IPS-20b (cell line): Measurements from ENCODE around the gene MAP2K2.

Source experiments
- H3K27ac ChIP-seq: one replicate; pipeline ENCODE4 v1.5.1; 2013; ENCODE audit warnings: low read length
- H3K27me3 ChIP-seq: 2 replicates; pipeline ENCODE4 v1.6.1; 2013; ENCODE audit warnings: mild to moderate bottlenecking, low read length, inconsistent platforms; ENCODE audit not compliant: insufficient read depth
- H3K36me3 ChIP-seq: 2 replicates; pipeline ENCODE4 v1.6.1; 2013; ENCODE audit warnings: low read depth, mild to moderate bottlenecking, inconsistent platforms, low read length, moderate library complexity; ENCODE audit not compliant: insufficient read depth
- H3K4me1 ChIP-seq: 2 replicates; pipeline ENCODE4 v1.6.1; 2013; ENCODE audit warnings: mild to moderate bottlenecking, control low read depth, inconsistent platforms, low read length, moderate library complexity; ENCODE audit not compliant: insufficient read depth
- H3K4me3 ChIP-seq: 2 replicates; pipeline ENCODE4 v1.5.1; 2013; ENCODE audit warnings: mild to moderate bottlenecking, low read length, inconsistent platforms
- H3K9ac ChIP-seq: 2 replicates; pipeline ENCODE4 v1.6.1; 2013; ENCODE audit warnings: low read depth, mild to moderate bottlenecking, inconsistent platforms, low read length, moderate library complexity
- H3K9me3 ChIP-seq: 2 replicates; pipeline ENCODE4 v1.6.1; 2013; ENCODE audit warnings: mild to moderate bottlenecking, low read depth, low read length, inconsistent platforms; ENCODE audit not compliant: insufficient read depth

The MAP2K2 gene

GRCh38 chr19:4095488-4095844 is 28.5 kb downstream of the MAP2K2 start:
- H3K36me3 ChIP-seq: peaks cover 70% of the 10 kb centered on the region
- H3K4me3 ChIP-seq: no peak overlapping the region
- no peak overlapping the region for H3K27ac ChIP-seq
- no peaks in the 10 kb centered on the region for H3K27me3 ChIP-seq
- no peaks in the 10 kb centered on the region for H3K9me3 ChIP-seq
- no peak overlapping the region for H3K9ac ChIP-seq
- H3K4me1 ChIP-seq: no peaks in the 10 kb centered on the region

GRCh38 chr19:4094761-4095487 is 29.0 kb downstream of the MAP2K2 start:
- Histone ChIP-seq H3K27me3 (no peaks in the 10 kb centered on the region), H3K9me3 (no peaks in the 10 kb centered on the region), H3K9ac (no peak overlapping the region), H3K36me3 (peaks cover 70% of the 10 kb centered on the region), H3K4me3 (no peak overlapping the region), H3K27ac (no peak overlapping the region), H3K4me1 (no peaks in the 10 kb centered on the region)

- Histone ChIP-seq H3K4me3 (no peak overlapping the region), H3K27ac (no peak overlapping the region), H3K36me3 (peaks cover 71% of the 10 kb centered on the region), H3K27me3 (no peaks in the 10 kb centered on the region), H3K9ac (no peak overlapping the region), H3K9me3 (no peaks in the 10 kb centered on the region), H3K4me1 (no peaks in the 10 kb centered on the region)
Measured at GRCh38 chr19:4094291-4094690, 29.6 kb downstream of the MAP2K2 start.

- H3K27ac ChIP-seq: no peak overlapping the region
- no peak overlapping the region for H3K4me3 ChIP-seq
- H3K4me1 ChIP-seq: no peaks in the 10 kb centered on the region
- H3K36me3 ChIP-seq: peaks cover 71% of the 10 kb centered on the region
- H3K27me3 ChIP-seq: no peaks in the 10 kb centered on the region
- no peak overlapping the region for H3K9ac ChIP-seq
- H3K9me3 ChIP-seq: no peaks in the 10 kb centered on the region
Measured at GRCh38 chr19:4093643-4094175, 30.2 kb downstream of the MAP2K2 start.

GRCh38 chr19:4090356-4091220 is 33.3 kb downstream of the MAP2K2 start:
- Histone ChIP-seq H3K4me1 (no peaks in the 10 kb centered on the region), H3K9me3 (no peaks in the 10 kb centered on the region), H3K4me3 (no peak overlapping the region), H3K9ac (no peak overlapping the region), H3K27ac (no peak overlapping the region), H3K27me3 (no peaks in the 10 kb centered on the region), H3K36me3 (peaks cover 47% of the 10 kb centered on the region)

DNA sequence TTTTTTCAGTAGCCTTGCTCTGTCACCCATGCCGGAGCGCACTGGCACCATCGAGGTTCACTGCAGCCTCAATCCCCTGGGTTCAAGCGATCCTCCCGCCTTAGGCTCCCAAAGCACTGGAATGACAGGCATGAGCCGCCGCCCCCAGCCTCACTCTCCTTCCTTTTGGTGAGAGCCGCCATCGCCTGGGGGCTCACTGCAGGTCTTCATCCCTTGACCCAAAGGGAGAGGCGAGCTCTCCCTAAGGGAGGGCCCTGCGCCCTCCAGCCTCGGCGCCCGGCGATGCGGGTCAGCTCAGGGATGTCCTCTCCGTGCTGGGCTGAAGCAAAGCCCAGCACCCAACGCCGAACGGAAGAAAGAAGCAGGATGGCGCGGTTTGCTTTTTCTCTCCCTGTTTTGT is 34.0 kb downstream of the MAP2K2 start:
- Histone ChIP-seq H3K4me1 (no peaks in the 10 kb centered on the region), H3K36me3 (peaks cover 41% of the 10 kb centered on the region), H3K27me3 (no peaks in the 10 kb centered on the region), H3K9ac (no peak overlapping the region), H3K27ac (no peak overlapping the region), H3K9me3 (no peaks in the 10 kb centered on the region), H3K4me3 (no peak overlapping the region)

DNA sequence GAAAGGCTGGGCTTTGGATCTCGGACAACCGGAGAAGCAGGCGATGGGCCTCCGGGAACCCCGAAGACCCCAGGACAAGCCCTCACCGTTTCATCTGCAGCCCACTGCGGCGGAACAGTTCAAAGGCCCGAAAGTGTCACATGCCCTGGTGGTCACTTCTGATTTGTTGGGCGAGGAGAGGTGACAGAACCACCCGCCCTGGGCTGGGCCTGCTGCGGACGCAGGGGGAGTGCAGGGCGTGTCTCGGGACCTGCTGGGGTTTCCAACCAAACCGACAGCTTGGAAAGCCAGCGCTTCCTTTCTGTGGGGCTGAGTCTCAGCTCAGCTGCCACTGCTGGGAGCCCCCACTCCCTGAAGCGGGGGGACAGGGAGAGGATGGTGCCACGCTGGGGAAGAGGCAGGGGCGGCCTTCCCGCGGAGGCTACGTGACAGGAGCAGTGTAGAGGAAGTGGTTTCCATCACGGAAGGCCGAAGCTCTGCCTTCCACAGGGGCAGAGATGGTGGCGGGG is 34.5 kb downstream of the MAP2K2 start:
- H3K27ac ChIP-seq: no peak overlapping the region
- no peaks in the 10 kb centered on the region for H3K9me3 ChIP-seq
- peaks cover 39% of the 10 kb centered on the region for H3K36me3 ChIP-seq
- no peak overlapping the region for H3K4me3 ChIP-seq
- no peak overlapping the region for H3K9ac ChIP-seq
- no peaks in the 10 kb centered on the region for H3K27me3 ChIP-seq
- H3K4me1 ChIP-seq: no peaks in the 10 kb centered on the region

GRCh38 chr19:4088975-4089374 is 34.9 kb downstream of the MAP2K2 start:
- Histone ChIP-seq H3K4me3 (no peak overlapping the region), H3K9me3 (no peaks in the 10 kb centered on the region), H3K4me1 (no peaks in the 10 kb centered on the region), H3K9ac (no peak overlapping the region), H3K36me3 (peaks cover 39% of the 10 kb centered on the region), H3K27me3 (no peaks in the 10 kb centered on the region), H3K27ac (no peak overlapping the region)

GRCh38 chr19:4087787-4088679 is 35.9 kb downstream of the MAP2K2 start:
- no peaks in the 10 kb centered on the region for H3K4me1 ChIP-seq
- no peaks in the 10 kb centered on the region for H3K9me3 ChIP-seq
- peaks cover 30% of the 10 kb centered on the region for H3K36me3 ChIP-seq
- no peaks in the 10 kb centered on the region for H3K27me3 ChIP-seq
- no peak overlapping the region for H3K27ac ChIP-seq
- H3K9ac ChIP-seq: no peak overlapping the region
- no peak overlapping the region for H3K4me3 ChIP-seq

DNA sequence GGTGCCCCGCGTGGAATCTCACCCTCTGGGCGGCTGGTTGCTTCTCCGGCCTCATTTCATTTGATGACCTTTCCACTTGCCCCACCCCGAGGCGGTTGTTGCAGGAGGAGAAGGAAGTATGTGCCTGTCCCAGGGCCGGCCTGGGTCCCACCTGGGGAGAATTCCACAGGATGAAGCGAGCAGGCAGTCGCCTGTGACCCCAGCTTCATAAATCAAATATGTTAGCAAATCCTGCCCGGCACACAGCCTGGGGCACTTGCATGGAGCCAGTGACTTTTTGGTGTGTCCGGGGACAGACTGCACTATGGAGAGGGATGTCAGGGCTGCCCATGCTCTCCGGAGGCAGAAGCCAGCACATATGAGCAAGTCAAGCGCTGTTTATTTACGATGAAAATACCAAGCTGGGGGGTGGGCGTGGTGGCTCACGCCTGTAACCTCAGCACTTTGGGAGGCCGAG is 37.5 kb downstream of the MAP2K2 start:
- no peak overlapping the region for H3K4me3 ChIP-seq

GRCh38 chr19:4084547-4084877 is 39.4 kb downstream of the MAP2K2 start:
- Histone ChIP-seq H3K9ac (no peak overlapping the region), H3K27me3 (no peaks in the 10 kb centered on the region), H3K4me3 (no peak overlapping the region), H3K27ac (no peak overlapping the region), H3K4me1 (no peaks in the 10 kb centered on the region), H3K36me3 (peaks cover 8% of the 10 kb centered on the region; the same call in 1 of the 2 replicates), H3K9me3 (no peaks in the 10 kb centered on the region)

More for the DNA sequence above, 37.5 kb downstream of the MAP2K2 start:
- Histone ChIP-seq H3K9me3 (no peaks in the 10 kb centered on the region), H3K36me3 (peaks cover 22% of the 10 kb centered on the region; the same call in 1 of the 2 replicates), H3K9ac (no peak overlapping the region), H3K4me1 (no peaks in the 10 kb centered on the region), H3K27me3 (no peaks in the 10 kb centered on the region), H3K27ac (no peak overlapping the region)
